HCT116 (cell line): ENCODE measurements around the gene DHRS11.

ENCODE experiments used
- CBX3 ChIP-seq: IDR thresholded peaks from 2 replicates; pipeline ENCODE4 v1.6.1; 2012; ENCODE audit warnings: low read depth
- ELF1 ChIP-seq: IDR thresholded peaks from 2 replicates; pipeline ENCODE4 v1.6.1; 2012; ENCODE audit warnings: low read depth, borderline replicate concordance
- EZH2 ChIP-seq: fragments of 200-600 bp; sonication (generic); IDR thresholded peaks from 2 replicates; pipeline ENCODE4 v1.6.1; 2017; ENCODE audit warnings: antibody characterized with exemption, mixed run types
- EZH2phosphoT487 ChIP-seq: fragments of 200-600 bp; IDR thresholded peaks from 2 replicates; pipeline ENCODE4 v1.6.1; 2018; ENCODE audit warnings: antibody characterized with exemption, borderline replicate concordance
- POLR2A ChIP-seq: IDR thresholded peaks from 2 replicates; pipeline ENCODE4 v1.7.0; 2011; ENCODE audit warnings: borderline replicate concordance; ENCODE audit not compliant: insufficient read depth, insufficient read length; ENCODE audit errors: extremely low read depth
- POLR2AphosphoS5 ChIP-seq: IDR thresholded peaks from 2 replicates; pipeline ENCODE4 v1.6.1; 2011; ENCODE audit warnings: mild to moderate bottlenecking, low read depth, low read length, moderate library complexity
- YY1 ChIP-seq: IDR thresholded peaks from 2 replicates; pipeline ENCODE4 v1.6.1; 2011; ENCODE audit warnings: low read length, low read depth, moderate library complexity, mild to moderate bottlenecking; ENCODE audit not compliant: insufficient replicate concordance; ENCODE audit errors: extremely low read depth
- ZNF274 ChIP-seq: fragments of 200-500 bp; sonication (Bioruptor generic); IDR thresholded peaks from 2 replicates; pipeline ENCODE4 v1.6.1; 2014; ENCODE audit warnings: mild to moderate bottlenecking, low read depth, low read length, inconsistent platforms
- TF ChIP-seq, protein P1 (sequence below), 3 experiments: fragments of 200-600 bp in 1 of 3; sonication (generic) in 1 of 3; IDR thresholded peaks in 2 of 3; conservative IDR thresholded peaks in 1 of 3; 2 replicates each; pipeline ENCODE4 v1.5.1; 2012 to 2017; ENCODE audit warnings: low read depth in 2 of 3, low read length in 2 of 3, antibody characterized with exemption in 1 of 3, borderline replicate concordance in 1 of 3, control low read depth in 1 of 3, mild to moderate bottlenecking in 1 of 3, mixed read lengths in 1 of 3, mixed run types in 1 of 3, moderate library complexity in 1 of 3; ENCODE audit not compliant: insufficient read depth in 1 of 3
- TF ChIP-seq, protein P2 (sequence below): IDR thresholded peaks from 2 replicates; pipeline ENCODE4 v1.6.1; 2011; ENCODE audit warnings: mild to moderate bottlenecking, low read length, moderate library complexity; ENCODE audit not compliant: insufficient replicate concordance; ENCODE audit errors: extremely low read depth

DNA sequence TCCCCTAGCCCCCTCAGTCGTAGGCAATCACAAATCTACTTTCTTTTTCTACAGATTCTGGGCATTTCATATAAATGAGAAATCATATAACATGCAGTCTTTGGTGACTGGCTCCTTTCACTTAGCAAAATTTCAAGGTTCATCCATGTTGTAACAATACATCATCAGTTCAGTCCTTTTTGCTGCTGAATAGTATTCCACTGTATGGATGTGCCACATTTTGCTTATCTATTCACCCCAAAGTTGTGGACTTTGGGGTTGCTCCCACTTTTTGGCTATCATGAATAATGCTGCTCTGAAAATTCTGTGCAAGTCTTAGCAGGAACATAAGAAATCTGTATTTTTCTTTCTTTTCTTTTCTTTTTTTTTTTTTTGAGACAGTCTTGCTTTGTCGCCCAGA, 48.7 kb downstream of the DHRS11 start:
- TF ChIP-seq, protein P1, sequence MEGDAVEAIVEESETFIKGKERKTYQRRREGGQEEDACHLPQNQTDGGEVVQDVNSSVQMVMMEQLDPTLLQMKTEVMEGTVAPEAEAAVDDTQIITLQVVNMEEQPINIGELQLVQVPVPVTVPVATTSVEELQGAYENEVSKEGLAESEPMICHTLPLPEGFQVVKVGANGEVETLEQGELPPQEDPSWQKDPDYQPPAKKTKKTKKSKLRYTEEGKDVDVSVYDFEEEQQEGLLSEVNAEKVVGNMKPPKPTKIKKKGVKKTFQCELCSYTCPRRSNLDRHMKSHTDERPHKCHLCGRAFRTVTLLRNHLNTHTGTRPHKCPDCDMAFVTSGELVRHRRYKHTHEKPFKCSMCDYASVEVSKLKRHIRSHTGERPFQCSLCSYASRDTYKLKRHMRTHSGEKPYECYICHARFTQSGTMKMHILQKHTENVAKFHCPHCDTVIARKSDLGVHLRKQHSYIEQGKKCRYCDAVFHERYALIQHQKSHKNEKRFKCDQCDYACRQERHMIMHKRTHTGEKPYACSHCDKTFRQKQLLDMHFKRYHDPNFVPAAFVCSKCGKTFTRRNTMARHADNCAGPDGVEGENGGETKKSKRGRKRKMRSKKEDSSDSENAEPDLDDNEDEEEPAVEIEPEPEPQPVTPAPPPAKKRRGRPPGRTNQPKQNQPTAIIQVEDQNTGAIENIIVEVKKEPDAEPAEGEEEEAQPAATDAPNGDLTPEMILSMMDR (IDR thresholded peaks at IDR 0.05 in 2 of 3, conservative IDR thresholded peaks at IDR 0.05 in 1 of 3; ENCODE audit: borderline replicate concordance in 1 of 3, insufficient read depth in 1 of 3, low read depth in 2 of 3, low read length in 2 of 3), result no peak
- no peak for TF ChIP-seq POLR2AphosphoS5
- no peak for TF ChIP-seq YY1
- TF ChIP-seq ELF1, result no peak
- no peak for TF ChIP-seq ZNF274
- TF ChIP-seq EZH2, result no peak
- no peak for TF ChIP-seq EZH2phosphoT487
- TF ChIP-seq, protein P2, sequence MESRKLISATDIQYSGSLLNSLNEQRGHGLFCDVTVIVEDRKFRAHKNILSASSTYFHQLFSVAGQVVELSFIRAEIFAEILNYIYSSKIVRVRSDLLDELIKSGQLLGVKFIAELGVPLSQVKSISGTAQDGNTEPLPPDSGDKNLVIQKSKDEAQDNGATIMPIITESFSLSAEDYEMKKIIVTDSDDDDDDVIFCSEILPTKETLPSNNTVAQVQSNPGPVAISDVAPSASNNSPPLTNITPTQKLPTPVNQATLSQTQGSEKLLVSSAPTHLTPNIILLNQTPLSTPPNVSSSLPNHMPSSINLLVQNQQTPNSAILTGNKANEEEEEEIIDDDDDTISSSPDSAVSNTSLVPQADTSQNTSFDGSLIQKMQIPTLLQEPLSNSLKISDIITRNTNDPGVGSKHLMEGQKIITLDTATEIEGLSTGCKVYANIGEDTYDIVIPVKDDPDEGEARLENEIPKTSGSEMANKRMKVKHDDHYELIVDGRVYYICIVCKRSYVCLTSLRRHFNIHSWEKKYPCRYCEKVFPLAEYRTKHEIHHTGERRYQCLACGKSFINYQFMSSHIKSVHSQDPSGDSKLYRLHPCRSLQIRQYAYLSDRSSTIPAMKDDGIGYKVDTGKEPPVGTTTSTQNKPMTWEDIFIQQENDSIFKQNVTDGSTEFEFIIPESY, result no peak
- no peak for TF ChIP-seq POLR2A
- no peak for TF ChIP-seq CBX3
